ENCODE measurements around the gene TMEM132C. TPM values are rescaled to one million over a fixed set of nuclear protein-coding genes. Genes with fewer than 3 reads are reported as not detected.

The TMEM132C gene
- total and polyA plus RNA-seq, 2 donors (not counting 3 experiments of a cell fraction or from before 2014, with no cell fraction given), result not detected

DNA sequence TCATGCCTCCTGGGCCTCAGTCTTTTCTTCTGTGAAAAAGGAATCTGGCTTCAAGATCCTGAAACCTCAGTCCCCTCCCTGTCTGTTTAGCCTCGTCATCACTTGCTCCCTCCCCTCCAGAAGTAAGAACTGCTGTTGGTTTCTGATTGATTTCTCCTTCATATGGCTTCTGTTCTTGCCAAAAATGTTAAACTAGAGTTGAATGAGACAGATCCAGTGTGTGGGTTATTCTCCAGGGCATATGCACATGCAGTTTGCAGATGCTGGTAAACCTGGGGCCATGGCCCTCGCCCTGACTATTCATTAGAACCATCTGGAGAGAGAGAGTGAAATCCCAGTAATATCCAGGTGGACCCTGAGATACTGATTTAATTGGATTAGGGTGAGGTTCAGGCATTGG lies 175.1 kb downstream of the TMEM132C start:
- intact Hi-C loops (cut with micrococcal nuclease), result no loop called here
- Histone ChIP-seq H3K27me3 (ENCODE audit: control insufficient read depth in 2 of 2, insufficient read depth in 2 of 2, low read length in 2 of 2) (no peaks in the 10 kb centered on the region), H3K36me3 (ENCODE audit: control insufficient read depth in 2 of 2, extremely low read depth in 1 of 2, insufficient read depth in 2 of 2, low read length in 2 of 2) (no peaks in the 10 kb centered on the region), H3K27ac (ENCODE audit: insufficient read depth, low read depth, low read length) (no peak overlapping the region), H3K79me2 (ENCODE audit: control insufficient read depth, insufficient read depth, low read length) (no peaks in the 10 kb centered on the region), H3K4me2 (ENCODE audit: insufficient read depth, low read length) (no peak overlapping the region), H4K20me1 (replicated peaks; ENCODE audit: control insufficient read depth, extremely low read depth, insufficient read depth, low read length) (no peaks in the 10 kb centered on the region), H2AFZ (ENCODE audit: low read depth, low read length) (no peak overlapping the region), H3K4me3 (replicated peaks in 1 of 3; ENCODE audit: insufficient read depth in 1 of 3, low read depth in 1 of 3, low read length in 3 of 3) (no peak overlapping the region), H3K9me3 (replicated peaks; ENCODE audit: control insufficient read depth, insufficient read depth, low read length) (peaks cover 5% of the 10 kb centered on the region), H3K4me1 (ENCODE audit: control insufficient read depth, extremely low read depth, insufficient read depth, low read length) (no peaks in the 10 kb centered on the region), H3K9ac (replicated peaks; ENCODE audit: extremely low read depth, insufficient read depth, low read length) (no peak overlapping the region), H3K9me1 (replicated peaks; ENCODE audit: control insufficient read depth, extremely low read depth, insufficient read depth, low read length) (no peaks in the 10 kb centered on the region)
- CTCF ChIA-PET, result no interaction called here
- dilution Hi-C loops (cut with MboI; ENCODE audit: extremely low pct_ligation_motif_present, low sequenced_read_pairs), result no loop called here
- TF ChIP-seq JUN (IDR thresholded peaks at IDR 0.05; ENCODE audit: borderline replicate concordance, insufficient read depth, insufficient read length, low read depth) (no peak), MYC (IDR thresholded peaks at IDR 0.05; ENCODE audit: low read depth, low read length) (no peak), POLR2A (IDR thresholded peaks at IDR 0.05; ENCODE audit: low read depth, low read length) (no peak), POLR2AphosphoS5 (IDR thresholded peaks at IDR 0.05; ENCODE audit: insufficient read depth, low read depth, low read length) (no peak), EZH2 (IDR thresholded peaks at IDR 0.05; ENCODE audit: borderline replicate concordance, low read depth, low read length, severe bottlenecking) (no peak), FOS (IDR thresholded peaks at IDR 0.05; ENCODE audit: borderline replicate concordance, insufficient read depth, low read length) (no peak), GATA2 (IDR thresholded peaks at IDR 0.05; ENCODE audit: insufficient read depth, insufficient read length, low read depth, low read length) (no peak)
- TF ChIP-seq, protein P1, sequence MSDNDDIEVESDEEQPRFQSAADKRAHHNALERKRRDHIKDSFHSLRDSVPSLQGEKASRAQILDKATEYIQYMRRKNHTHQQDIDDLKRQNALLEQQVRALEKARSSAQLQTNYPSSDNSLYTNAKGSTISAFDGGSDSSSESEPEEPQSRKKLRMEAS (IDR thresholded peaks at IDR 0.05; ENCODE audit: insufficient read depth, insufficient read length), result no peak
- DNase-seq (ENCODE audit: low read depth, low spot score), result no peak
- POLR2A ChIA-PET, result no interaction called here
- no TSS peak for BruUV-seq (replicated peaks)
- FAIRE-seq, result no peak

- no peaks in the 10 kb centered on the region for H3K27me3 ChIP-seq (ENCODE audit: control insufficient read depth in 2 of 2, insufficient read depth in 2 of 2, low read length in 2 of 2)
- H3K9ac ChIP-seq (replicated peaks; ENCODE audit: extremely low read depth, insufficient read depth, low read length), result no peak overlapping the region
- H3K4me2 ChIP-seq (ENCODE audit: insufficient read depth, low read length), result no peak overlapping the region
- TF ChIP-seq POLR2AphosphoS5 (IDR thresholded peaks at IDR 0.05; ENCODE audit: insufficient read depth, low read depth, low read length), result no peak
- no peak for TF ChIP-seq CTCF (IDR thresholded peaks at IDR 0.05; ENCODE audit: extremely low read depth in 1 of 2, insufficient read depth in 1 of 2, low read depth in 1 of 2, low read length in 2 of 2)
- TF ChIP-seq JUN (IDR thresholded peaks at IDR 0.05; ENCODE audit: borderline replicate concordance, insufficient read depth, insufficient read length, low read depth), result no peak
- no peak for TF ChIP-seq GATA2 (IDR thresholded peaks at IDR 0.05; ENCODE audit: insufficient read depth, insufficient read length, low read depth, low read length)
- ChIA-PET POLR2A (no interaction called here), CTCF (no interaction called here)
- H3K9me1 ChIP-seq (replicated peaks; ENCODE audit: control insufficient read depth, extremely low read depth, insufficient read depth, low read length), result no peaks in the 10 kb centered on the region
- no peaks in the 10 kb centered on the region for H4K20me1 ChIP-seq (replicated peaks; ENCODE audit: control insufficient read depth, extremely low read depth, insufficient read depth, low read length)
- intact Hi-C loops (cut with micrococcal nuclease) (no loop called here), dilution Hi-C loops (cut with MboI; ENCODE audit: extremely low pct_ligation_motif_present, low sequenced_read_pairs) (no loop called here)
- BruUV-seq (replicated peaks), result no TSS peak
- H3K4me3 ChIP-seq (replicated peaks in 1 of 3; ENCODE audit: insufficient read depth in 1 of 3, low read depth in 1 of 3, low read length in 3 of 3), result no peak overlapping the region
- H2AFZ ChIP-seq (ENCODE audit: low read depth, low read length), result no peak overlapping the region
- no peak for DNase-seq (ENCODE audit: low read depth, low spot score)
- no peaks in the 10 kb centered on the region for H3K36me3 ChIP-seq (ENCODE audit: control insufficient read depth in 2 of 2, extremely low read depth in 1 of 2, insufficient read depth in 2 of 2, low read length in 2 of 2)
- H3K9me3 ChIP-seq (replicated peaks; ENCODE audit: control insufficient read depth, insufficient read depth, low read length), result peaks cover 7% of the 10 kb centered on the region
- no peaks in the 10 kb centered on the region for H3K79me2 ChIP-seq (ENCODE audit: control insufficient read depth, insufficient read depth, low read length)
- no peaks in the 10 kb centered on the region for H3K4me1 ChIP-seq (ENCODE audit: control insufficient read depth, extremely low read depth, insufficient read depth, low read length)
- H3K27ac ChIP-seq (ENCODE audit: insufficient read depth, low read depth, low read length), result no peak overlapping the region
- no peak for FAIRE-seq
Observed at GRCh38 chr12:128444598-128444997, 177.6 kb downstream of the TMEM132C start.

All from endothelial cell of umbilical vein (primary cell).